Activated CD4-positive, alpha-beta T cell treated with anti-CD3 and anti-CD28 coated beads, Interleukin-2, amount 10 ng/mL, durations not matched to agents 24 days and 14 days (primary cell): ENCODE measurements around the gene ERF. TPM values are rescaled to one million over a fixed set of nuclear protein-coding genes. Genes with fewer than 3 reads are reported as not detected.
A peak's percentile ranks its signal among the peaks of the same experiment; 100 is the strongest.

ENCODE experiments used
- DNase-seq: peaks from one replicate; pipeline ENCODE4 v3.0.0; 2022
- H3K27ac Mint-ChIP-seq: one replicate; pipeline ENCODE4 v1.8.0; 2022; ENCODE audit warnings: mild to moderate bottlenecking, mixed read lengths
- H3K27me3 Mint-ChIP-seq: one replicate; pipeline ENCODE4 v1.8.0; 2022; ENCODE audit warnings: mixed read lengths
- H3K36me3 Mint-ChIP-seq: one replicate; pipeline ENCODE4 v1.8.0; 2022; ENCODE audit warnings: low read depth, mild to moderate bottlenecking, mixed read lengths
- H3K4me1 Mint-ChIP-seq: one replicate; pipeline ENCODE4 v1.8.0; 2021; ENCODE audit warnings: mixed read lengths
- H3K4me3 Mint-ChIP-seq: one replicate; pipeline ENCODE4 v1.8.0; 2022; ENCODE audit warnings: mild to moderate bottlenecking, moderate library complexity, mixed read lengths
- H3K9me3 Mint-ChIP-seq: one replicate; pipeline ENCODE4 v1.8.0; 2021; ENCODE audit warnings: mixed read lengths
- intact Hi-C: fragments of 100-400 bp; cut with micrococcal nuclease; formaldehyde crosslinking; loops from one replicate; pipeline ENCODE4 v1.15.1; 2023
- total RNA-seq: library from RNA; stranded (reverse); gene quantifications from 2 replicates; pipeline ENCODE4 v1.2.3, GENCODE V29; 2022

ERF gene
- total RNA-seq: 71.6 and 82.3 TPM in 2 replicates

DNA sequence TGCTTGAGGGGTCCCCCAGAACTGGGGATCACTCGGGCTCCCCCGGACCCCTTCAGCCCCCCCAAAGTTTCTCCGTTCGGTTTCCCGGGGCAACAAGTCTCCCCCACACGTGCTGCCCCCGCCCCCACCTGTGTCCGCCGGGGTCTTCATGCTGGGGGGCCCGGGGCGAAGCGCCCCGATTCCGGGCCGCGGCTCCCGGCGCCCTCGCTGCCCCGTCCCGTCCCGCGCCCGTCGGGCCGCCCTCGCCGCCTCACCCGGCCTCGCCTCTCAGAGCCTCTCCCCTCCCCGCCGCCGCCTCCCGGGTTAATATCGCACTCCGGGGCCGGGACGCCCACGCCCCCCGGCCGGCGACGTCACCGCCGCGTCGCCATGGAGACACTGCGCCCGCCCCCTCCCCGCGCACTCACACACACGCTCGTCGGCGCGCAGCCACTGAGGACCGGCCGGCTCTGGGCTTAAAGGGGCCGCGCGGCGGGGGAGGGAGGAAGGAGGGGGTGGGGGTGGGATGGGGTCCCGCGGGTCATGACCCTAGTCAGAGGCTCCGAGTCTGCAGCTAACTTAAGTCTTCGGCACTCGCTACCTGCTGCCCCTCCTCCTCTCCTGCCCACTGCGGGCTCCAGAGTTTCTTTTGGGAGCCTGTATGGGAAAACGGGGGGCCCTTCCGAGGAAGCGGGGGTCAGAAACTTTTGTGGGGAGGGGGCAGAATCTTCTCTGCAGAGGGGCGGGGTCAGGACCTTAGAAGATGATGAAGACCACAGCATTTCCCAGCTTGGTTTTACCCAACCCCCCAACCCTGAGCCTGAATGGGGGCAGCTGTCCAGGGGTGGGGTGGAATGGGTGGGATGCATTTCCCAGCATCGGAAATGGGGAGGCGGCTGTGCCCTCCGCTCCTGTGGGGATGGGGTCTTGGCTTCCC, at the start of gene ERF:
Gene ERF (minus strand): TSS at position 279 of the 916 bp plus-strand sequence. CDS start 129 bp downstream, at position 150.
- Mint-ChIP-seq H3K4me3 (peak within 1 kb of the TSS; percentile 78), H3K9me3 (no peaks in the 10 kb centered on the region), H3K36me3 (peaks cover 7% of the 10 kb centered on the region), H3K4me1 (peaks cover 19% of the 10 kb centered on the region), H3K27ac (peak within 1 kb of the TSS; percentile 81), H3K27me3 (peaks cover 10% of the 10 kb centered on the region)
- DNase-seq: peak; percentile 98
- intact Hi-C loops: loop anchor here (1.0 kb wide), 3 partner anchors 11 to 25 kb away; no protein-coding TSS in a partner anchor

DNA sequence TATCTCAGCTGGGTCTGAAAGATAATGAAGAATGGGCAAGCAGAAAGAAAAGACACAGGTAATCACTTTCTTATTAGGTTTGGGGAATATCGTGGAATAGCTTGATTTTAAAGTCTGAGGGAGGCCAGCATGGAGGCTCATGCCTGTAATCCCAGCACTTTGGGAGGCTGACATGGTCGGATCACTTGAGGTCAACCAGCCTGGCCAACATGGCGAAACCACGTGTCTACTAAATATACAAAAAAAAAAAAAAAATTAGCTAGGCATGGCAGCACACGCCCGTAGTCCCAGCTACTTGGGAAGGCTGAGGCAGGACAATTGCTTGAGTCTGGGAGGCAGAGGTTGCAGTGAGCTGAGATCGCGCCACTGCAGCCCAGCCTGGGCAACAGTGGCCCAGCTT, 48.9 kb upstream of the ERF start:
- intact Hi-C loops: loop anchor here (5.0 kb wide), 1 partner anchor 172 kb away; the partner anchor contains the start of gene POU2F2
- Mint-ChIP-seq H3K27ac (no peak overlapping the region), H3K27me3 (no peaks in the 10 kb centered on the region), H3K9me3 (no peaks in the 10 kb centered on the region), H3K4me3 (peak overlapping the region; percentile 92), H3K4me1 (peaks cover 21% of the 10 kb centered on the region), H3K36me3 (peaks cover 5% of the 10 kb centered on the region)
- no peak for DNase-seq

DNA sequence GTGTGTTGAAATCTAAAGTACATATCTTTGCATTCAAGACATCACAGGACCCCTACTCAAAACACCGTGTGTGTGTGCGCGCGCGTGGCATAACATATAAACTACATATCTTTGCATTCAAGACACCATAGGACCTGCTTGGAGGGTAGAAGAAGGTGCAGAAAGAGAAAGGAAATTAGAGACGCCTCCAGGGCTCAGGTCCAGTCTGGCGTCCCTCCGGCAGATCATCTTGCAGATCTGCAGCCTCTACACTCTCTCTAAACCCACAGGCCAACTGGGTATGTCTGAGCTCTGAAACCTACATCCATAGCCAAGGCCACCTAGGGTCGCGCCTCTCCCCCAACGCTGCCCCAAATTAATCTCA, 48.2 kb upstream of the ERF start:
- H3K4me1 Mint-ChIP-seq: peaks cover 21% of the 10 kb centered on the region
- H3K36me3 Mint-ChIP-seq: peaks cover 5% of the 10 kb centered on the region
- peak overlapping the region; percentile 92 for H3K4me3 Mint-ChIP-seq
- no peaks in the 10 kb centered on the region for H3K9me3 Mint-ChIP-seq
- intact Hi-C loops: loop anchor here (5.0 kb wide), 1 partner anchor 171 kb away; the partner anchor contains the start of gene POU2F2
- H3K27me3 Mint-ChIP-seq: no peaks in the 10 kb centered on the region
- H3K27ac Mint-ChIP-seq: peak overlapping the region; percentile 90
- no peak for DNase-seq

DNA sequence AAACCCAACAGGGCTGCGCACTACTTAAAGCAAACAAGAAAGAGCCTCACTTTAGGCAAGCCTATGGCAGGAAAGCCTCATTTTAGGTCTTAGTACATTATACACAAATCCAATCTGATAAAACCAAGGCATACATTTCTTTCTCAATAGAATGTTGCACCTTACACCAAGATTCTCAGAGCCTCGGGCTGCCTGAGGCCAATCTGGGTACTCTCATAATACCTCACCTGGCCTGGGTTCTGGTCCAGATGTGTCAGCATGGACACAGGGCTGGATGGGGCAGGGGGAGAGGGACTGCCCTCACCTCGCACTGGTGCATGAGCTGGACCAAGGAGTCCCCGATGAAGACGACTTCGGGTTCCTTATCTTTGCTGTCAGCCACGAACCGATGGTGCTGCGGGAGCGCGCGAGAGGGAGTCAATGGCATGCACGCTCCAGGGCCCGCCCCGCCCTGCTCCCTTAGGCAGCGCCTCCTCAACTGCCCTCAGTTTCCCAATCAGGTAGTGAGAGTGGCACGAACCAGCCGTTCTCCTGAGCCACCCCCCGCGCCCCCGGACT, 46.8 kb upstream of the ERF start, which contains the start of gene PRR19:
Gene PRR19 (plus strand): TSS at position 487 of the 558 bp plus-strand sequence. CDS start 7,453 bp downstream, outside the sequence.
- H3K36me3 Mint-ChIP-seq: peaks cover 6% of the 10 kb centered on the region
- peak within 1 kb of the TSS; percentile 90 for H3K27ac Mint-ChIP-seq
- peak; percentile 60 for DNase-seq
- peaks cover 21% of the 10 kb centered on the region for H3K4me1 Mint-ChIP-seq
- H3K9me3 Mint-ChIP-seq: no peaks in the 10 kb centered on the region
- H3K4me3 Mint-ChIP-seq: peak within 1 kb of the TSS; percentile 92
- H3K27me3 Mint-ChIP-seq: no peaks in the 10 kb centered on the region
- intact Hi-C loops: loop anchor here (1.0 to 5.0 kb wide), 4 partner anchors 18 to 169 kb away; partner anchors contain the start of genes MEGF8 and POU2F2

DNA sequence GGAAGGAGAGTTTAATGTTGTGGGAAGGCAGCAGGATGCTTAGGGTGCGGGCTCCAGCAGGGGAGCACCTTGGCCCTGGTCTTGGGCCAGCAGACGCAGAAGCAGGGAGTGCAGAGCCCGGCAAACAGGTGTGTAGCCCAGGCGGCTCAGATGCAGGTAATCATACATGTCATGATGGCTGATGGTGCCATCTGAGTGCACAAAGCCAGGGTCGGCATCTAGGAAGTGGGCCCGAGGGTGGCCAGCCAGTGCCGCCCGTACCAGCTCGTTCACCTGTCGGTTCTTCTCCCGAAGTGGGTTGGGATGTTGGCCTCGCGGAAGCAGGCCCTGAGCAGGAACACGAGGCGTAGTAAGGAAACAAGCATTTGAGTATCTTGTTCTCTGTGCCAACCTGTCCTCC, 42.1 kb upstream of the ERF start:
- Mint-ChIP-seq H3K27ac (no peak overlapping the region), H3K4me3 (no peak overlapping the region), H3K36me3 (peaks cover 14% of the 10 kb centered on the region), H3K9me3 (no peaks in the 10 kb centered on the region), H3K27me3 (no peaks in the 10 kb centered on the region), H3K4me1 (peaks cover 10% of the 10 kb centered on the region)
- intact Hi-C loops: no loop called here
- DNase-seq: peak; percentile 56

DNA sequence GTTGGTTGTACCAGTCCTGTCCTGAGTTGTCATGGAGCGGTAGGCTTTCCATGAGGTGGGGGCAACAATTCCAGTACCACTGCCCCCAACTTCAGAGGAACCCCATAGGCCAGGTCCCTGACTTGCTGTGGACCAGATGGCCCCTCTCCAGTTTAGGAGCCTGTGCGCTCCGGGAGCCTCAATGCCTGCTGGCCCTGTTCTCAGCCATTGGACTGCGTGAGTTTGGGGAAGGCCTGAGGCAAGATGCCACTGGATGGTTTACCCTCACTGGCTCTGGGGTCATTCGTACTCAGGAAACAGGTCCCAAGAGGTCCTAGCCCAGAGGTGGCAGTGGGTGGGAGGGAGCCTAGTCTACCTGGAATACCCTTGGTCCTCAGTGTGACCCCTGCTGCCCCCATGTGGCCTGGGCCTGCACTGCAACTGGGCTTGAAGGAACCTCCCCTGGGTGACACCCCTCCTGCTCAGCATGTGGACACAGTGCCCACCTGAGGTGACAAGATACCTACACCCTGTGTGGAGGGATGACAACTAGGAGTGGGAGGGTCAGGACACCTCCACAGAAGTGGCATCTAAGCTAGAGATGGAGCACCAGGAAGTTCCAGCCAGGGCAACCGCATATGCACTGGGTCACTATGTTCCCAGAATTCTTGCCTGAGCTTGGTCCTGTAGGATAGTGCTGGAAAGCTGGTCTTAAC, 41.0 kb upstream of the ERF start:
- H3K4me3 Mint-ChIP-seq: no peak overlapping the region
- peaks cover 4% of the 10 kb centered on the region for H3K4me1 Mint-ChIP-seq
- H3K27ac Mint-ChIP-seq: no peak overlapping the region
- peaks cover 23% of the 10 kb centered on the region for H3K36me3 Mint-ChIP-seq
- DNase-seq: peak; percentile 97
- intact Hi-C loops: no loop called here
- H3K9me3 Mint-ChIP-seq: no peaks in the 10 kb centered on the region
- no peaks in the 10 kb centered on the region for H3K27me3 Mint-ChIP-seq

DNA sequence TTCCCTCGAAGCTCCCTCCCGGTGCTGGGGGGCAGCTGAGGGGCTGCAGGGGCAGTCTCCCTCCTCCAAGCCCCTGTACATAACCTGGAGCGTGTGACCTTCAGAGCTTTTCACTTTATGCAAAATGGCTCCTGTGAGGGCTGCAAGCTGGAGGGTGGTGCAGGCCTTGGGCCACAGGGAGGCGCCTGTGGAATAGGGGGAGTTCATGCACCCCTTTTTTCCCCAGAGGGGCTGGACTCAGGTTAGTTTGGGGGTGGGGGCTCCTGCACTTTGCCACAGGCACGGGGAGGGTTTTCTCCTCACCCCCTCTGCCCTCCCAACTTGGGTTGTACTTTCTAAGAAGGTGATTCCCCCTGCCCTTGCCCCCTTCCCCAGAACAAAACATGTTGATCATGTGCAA, 40.4 kb upstream of the ERF start:
- intact Hi-C loops: no loop called here
- no peaks in the 10 kb centered on the region for H3K9me3 Mint-ChIP-seq
- no peak overlapping the region for H3K4me3 Mint-ChIP-seq
- H3K27ac Mint-ChIP-seq: no peak overlapping the region
- H3K36me3 Mint-ChIP-seq: peaks cover 23% of the 10 kb centered on the region
- no peaks in the 10 kb centered on the region for H3K27me3 Mint-ChIP-seq
- no peak for DNase-seq
- H3K4me1 Mint-ChIP-seq: peaks cover 4% of the 10 kb centered on the region

DNA sequence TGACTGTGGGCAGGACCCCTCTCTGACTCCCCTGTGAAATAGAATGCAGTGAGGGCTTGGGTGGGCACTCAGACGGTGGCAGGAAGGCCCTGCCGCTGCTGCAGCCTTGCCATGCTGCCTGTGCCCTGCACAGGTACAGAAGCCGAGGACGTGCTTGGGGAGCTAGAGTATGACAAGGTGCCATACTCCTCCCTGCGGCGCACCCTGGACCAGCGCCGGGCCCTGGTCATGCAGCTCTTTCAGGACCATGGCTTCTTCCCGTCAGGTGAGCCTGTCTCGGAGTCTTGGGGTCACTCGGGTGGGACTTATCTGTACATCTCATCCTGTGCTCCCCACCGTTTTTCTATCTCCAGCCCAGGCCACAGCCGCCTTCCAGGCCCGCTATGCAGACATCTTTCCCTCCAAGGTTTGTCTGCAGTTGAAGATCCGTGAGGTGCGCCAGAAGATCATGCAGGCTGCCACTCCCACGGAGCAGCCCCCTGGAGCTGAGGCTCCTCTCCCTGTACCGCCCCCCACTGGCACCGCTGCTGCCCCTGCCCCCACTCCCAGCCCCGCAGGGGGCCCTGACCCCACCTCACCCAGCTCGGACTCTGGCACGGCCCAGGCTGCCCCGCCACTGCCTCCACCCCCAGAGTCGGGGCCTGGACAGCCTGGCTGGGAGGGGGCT, 39.7 kb upstream of the ERF start:
- Mint-ChIP-seq H3K4me3 (no peak overlapping the region), H3K27ac (no peak overlapping the region), H3K27me3 (no peaks in the 10 kb centered on the region), H3K4me1 (peaks cover 4% of the 10 kb centered on the region), H3K36me3 (peaks cover 21% of the 10 kb centered on the region), H3K9me3 (no peaks in the 10 kb centered on the region)
- intact Hi-C loops: no loop called here
- DNase-seq: no peak

DNA sequence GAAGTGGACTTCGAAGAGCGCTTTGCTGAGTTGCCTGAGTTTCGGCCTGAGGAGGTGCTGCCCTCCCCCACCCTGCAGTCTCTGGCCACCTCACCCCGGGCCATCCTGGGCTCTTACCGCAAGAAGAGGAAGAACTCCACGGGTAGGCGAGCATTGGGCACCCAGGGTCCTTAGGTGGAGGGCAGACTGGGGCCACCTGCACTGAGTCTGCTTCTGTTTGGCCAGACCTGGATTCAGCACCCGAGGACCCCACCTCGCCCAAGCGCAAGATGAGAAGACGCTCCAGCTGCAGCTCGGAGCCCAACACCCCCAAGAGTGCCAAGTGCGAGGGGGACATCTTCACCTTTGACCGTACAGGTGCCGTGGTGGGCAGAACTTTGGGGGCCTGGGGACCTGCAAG, 39.0 kb upstream of the ERF start:
- no peak overlapping the region for H3K4me3 Mint-ChIP-seq
- H3K27me3 Mint-ChIP-seq: no peaks in the 10 kb centered on the region
- H3K9me3 Mint-ChIP-seq: no peaks in the 10 kb centered on the region
- H3K36me3 Mint-ChIP-seq: peaks cover 21% of the 10 kb centered on the region
- intact Hi-C loops: no loop called here
- H3K4me1 Mint-ChIP-seq: peaks cover 4% of the 10 kb centered on the region
- no peak overlapping the region for H3K27ac Mint-ChIP-seq
- no peak for DNase-seq

DNA sequence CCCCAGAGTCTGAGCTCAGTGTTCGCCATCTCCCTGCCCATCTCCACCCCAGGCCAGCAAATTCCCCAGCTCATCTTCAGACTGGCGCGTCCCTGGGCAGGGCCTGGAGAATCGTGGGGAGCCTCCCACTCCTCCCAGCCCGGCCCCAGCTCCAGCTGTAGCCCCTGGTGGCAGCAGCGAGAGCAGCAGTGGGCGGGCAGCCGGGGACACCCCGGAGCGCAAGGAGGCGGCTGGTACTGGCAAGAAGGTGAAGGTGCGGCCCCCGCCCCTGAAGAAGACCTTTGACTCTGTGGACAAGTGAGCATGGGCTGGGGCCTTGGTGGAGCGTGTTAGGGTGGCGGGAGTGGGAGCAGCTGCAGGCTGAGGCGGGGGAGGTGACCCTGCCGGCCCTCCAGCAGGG, 38.6 kb upstream of the ERF start:
- intact Hi-C loops: no loop called here
- Mint-ChIP-seq H3K4me3 (no peak overlapping the region), H3K4me1 (peaks cover 4% of the 10 kb centered on the region), H3K27ac (no peak overlapping the region), H3K27me3 (no peaks in the 10 kb centered on the region), H3K9me3 (no peaks in the 10 kb centered on the region), H3K36me3 (peaks cover 21% of the 10 kb centered on the region)
- no peak for DNase-seq

DNA sequence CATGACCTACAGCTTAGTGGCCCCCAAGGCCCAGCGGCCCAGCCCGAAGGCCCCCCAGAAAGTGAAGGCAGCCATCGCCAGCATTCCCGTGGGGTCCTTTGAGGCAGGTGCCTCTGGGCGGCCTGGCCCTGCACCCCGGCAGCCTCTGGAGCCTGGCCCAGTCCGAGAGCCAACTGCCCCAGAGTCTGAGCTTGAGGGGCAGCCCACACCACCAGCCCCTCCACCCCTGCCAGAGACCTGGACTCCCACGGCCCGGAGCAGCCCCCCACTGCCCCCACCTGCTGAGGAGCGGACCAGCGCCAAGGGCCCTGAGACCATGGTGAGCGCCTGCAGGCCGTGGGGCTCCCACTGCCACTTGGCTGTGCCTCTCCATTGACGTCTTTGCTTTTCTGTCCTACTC, 38.0 kb upstream of the ERF start:
- Mint-ChIP-seq H3K4me3 (no peak overlapping the region), H3K27ac (no peak overlapping the region), H3K36me3 (peaks cover 25% of the 10 kb centered on the region), H3K27me3 (no peaks in the 10 kb centered on the region), H3K9me3 (no peaks in the 10 kb centered on the region), H3K4me1 (peaks cover 4% of the 10 kb centered on the region)
- DNase-seq: no peak
- intact Hi-C loops: no loop called here

DNA sequence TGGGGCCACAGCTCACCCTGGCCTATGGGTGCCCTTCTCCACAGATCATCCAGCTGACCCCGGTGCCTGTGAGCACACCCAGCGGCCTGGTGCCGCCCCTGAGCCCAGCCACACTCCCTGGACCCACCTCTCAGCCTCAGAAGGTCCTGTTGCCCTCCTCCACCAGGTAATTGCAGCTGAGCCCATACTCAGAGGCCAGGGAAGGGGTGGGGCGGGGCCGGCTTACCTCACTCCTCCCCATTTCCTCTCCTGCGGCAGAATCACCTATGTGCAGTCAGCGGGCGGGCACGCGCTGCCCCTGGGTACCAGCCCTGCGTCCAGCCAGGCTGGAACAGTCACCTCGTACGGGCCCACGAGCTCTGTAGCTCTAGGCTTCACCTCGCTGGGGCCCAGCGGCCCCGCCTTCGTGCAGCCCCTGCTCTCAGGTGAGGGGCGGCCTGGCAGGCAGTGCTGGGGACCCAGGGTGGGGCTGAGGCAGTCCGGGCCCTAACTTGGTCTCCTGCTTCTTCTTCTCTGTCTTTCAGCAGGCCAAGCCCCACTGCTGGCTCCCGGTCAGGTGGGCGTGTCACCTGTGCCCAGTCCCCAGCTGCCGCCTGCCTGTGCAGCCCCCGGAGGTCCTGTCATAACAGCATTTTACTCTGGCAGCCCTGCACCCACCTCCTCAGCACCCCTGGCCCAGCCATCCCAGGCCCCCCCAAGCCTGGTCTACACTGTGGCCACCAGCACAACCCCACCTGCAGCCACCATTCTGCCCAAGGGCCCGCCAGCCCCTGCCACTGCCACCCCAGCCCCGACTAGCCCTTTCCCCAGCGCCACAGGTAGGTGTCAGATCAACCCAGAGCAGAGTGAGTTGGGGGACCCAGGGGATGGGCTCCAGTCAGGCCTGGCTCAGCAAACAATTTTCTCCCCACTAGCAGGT, 37.4 kb upstream of the ERF start:
- intact Hi-C loops: no loop called here
- Mint-ChIP-seq H3K27me3 (no peaks in the 10 kb centered on the region), H3K27ac (peak overlapping the region; percentile 32), H3K36me3 (peaks cover 28% of the 10 kb centered on the region), H3K4me1 (peaks cover 4% of the 10 kb centered on the region), H3K4me3 (no peak overlapping the region), H3K9me3 (no peaks in the 10 kb centered on the region)
- DNase-seq: no peak

DNA sequence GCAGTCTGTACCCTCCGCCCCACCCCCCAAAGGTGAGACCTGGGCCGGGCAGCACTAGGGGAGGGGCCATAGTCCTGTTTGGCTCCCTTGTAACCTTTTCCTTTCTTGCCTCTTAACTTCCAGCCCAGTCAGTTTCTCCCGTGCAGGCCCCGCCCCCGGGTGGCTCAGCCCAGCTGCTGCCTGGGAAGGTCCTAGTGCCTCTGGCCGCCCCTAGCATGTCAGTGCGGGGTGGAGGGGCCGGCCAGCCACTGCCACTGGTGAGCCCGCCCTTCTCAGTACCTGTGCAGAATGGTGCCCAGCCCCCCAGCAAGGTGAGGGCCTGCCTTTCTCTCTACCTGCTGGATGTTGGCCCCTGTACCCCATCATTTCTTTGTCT, 36.5 kb upstream of the ERF start:
- no peaks in the 10 kb centered on the region for H3K27me3 Mint-ChIP-seq
- intact Hi-C loops: no loop called here
- peaks cover 28% of the 10 kb centered on the region for H3K36me3 Mint-ChIP-seq
- H3K4me3 Mint-ChIP-seq: no peak overlapping the region
- no peak overlapping the region for H3K27ac Mint-ChIP-seq
- H3K9me3 Mint-ChIP-seq: no peaks in the 10 kb centered on the region
- H3K4me1 Mint-ChIP-seq: peaks cover 4% of the 10 kb centered on the region
- no peak for DNase-seq
